ENCODE results near the gene INO80D.

GRCh38 chr2:206086716-206087350 is 859 bp upstream of the INO80D start:
- TF ChIP-seq POLR2AphosphoS5 (IDR thresholded peaks at IDR 0.05; ENCODE audit: low read depth, low read length) (no peak), TAF1 (IDR thresholded peaks at IDR 0.05; ENCODE audit: borderline replicate concordance, low read depth, low read length) (no peak), POLR2A (IDR thresholded peaks at IDR 0.05; ENCODE audit: low read depth, low read length) (no peak)
